ENCODE measurements around the gene PLXNA4. TPM values are rescaled to one million over a fixed set of nuclear protein-coding genes. Genes with fewer than 3 reads are reported as not detected.

PLXNA4 gene
- total RNA-seq, 1 experiment from 2014 or later = not detected

GRCh38 chr7:132319481-132319880 is 256.8 kb downstream of the PLXNA4 start (continued):
- TF ChIP-seq, protein P1, sequence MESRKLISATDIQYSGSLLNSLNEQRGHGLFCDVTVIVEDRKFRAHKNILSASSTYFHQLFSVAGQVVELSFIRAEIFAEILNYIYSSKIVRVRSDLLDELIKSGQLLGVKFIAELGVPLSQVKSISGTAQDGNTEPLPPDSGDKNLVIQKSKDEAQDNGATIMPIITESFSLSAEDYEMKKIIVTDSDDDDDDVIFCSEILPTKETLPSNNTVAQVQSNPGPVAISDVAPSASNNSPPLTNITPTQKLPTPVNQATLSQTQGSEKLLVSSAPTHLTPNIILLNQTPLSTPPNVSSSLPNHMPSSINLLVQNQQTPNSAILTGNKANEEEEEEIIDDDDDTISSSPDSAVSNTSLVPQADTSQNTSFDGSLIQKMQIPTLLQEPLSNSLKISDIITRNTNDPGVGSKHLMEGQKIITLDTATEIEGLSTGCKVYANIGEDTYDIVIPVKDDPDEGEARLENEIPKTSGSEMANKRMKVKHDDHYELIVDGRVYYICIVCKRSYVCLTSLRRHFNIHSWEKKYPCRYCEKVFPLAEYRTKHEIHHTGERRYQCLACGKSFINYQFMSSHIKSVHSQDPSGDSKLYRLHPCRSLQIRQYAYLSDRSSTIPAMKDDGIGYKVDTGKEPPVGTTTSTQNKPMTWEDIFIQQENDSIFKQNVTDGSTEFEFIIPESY (IDR thresholded peaks at IDR 0.05; ENCODE audit: extremely low read depth, insufficient replicate concordance, low read length) = no peak
- TF ChIP-seq SIN3A (IDR thresholded peaks at IDR 0.05; ENCODE audit: low read depth) (no peak), CEBPB (IDR thresholded peaks at IDR 0.05; ENCODE audit: low read depth) (no peak)

DNA sequence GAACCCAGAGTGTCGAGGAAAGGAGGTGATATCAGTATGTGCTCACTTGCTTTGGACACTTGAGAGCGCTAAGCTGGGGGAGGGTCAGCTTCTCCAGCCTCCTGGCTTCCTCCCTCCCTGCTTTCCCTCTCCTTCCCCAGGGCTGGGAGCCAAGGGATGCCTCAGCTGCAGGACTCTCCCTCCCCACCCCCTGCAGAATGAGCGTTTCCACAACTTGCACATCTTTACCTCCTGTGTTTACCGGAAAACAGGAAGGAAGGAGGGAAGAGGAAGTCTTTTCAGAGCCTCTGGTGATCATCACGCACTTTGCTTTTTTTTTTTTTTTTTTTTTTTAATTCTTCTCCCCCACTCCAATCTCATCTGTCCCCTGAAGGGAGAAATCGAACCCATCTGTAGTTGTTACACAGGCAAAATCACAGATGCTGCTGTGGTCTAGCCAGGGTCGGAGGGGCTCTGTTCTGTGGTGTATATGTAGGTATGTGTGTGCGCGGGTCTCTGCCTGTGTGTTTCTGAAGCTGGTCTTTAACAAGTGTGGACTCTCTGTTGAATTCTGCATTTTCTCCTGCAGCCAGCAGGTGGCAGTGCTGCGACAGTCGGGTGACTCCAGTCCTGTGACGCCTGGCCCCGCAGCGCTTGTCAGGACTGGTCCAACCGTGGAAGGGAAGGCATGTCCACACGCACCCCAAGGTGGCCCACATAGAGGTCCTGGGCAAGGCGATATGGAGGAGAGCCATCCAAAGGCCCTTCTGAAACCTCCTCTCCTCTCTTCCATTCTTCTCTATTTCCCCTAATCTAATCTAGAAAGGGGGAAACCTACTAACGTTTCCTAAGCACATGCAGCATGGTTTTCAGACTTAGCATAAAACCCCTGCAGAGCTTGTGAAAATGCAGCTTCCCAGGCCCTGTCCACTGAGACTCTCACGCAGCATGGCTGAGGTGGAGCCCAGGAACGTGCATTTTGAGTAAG is 257.6 kb downstream of the PLXNA4 start:
- TF ChIP-seq ZNF274 (IDR thresholded peaks at IDR 0.05; ENCODE audit: low read depth, low read length) = no peak
- no peak for TF ChIP-seq SP1 (IDR thresholded peaks at IDR 0.05; ENCODE audit: low read depth)
- TF ChIP-seq ELF1 (IDR thresholded peaks at IDR 0.05; ENCODE audit: borderline replicate concordance, low read depth) = no peak
- TF ChIP-seq ZFX (IDR thresholded peaks at IDR 0.05) = no peak
- TF ChIP-seq, protein P2, sequence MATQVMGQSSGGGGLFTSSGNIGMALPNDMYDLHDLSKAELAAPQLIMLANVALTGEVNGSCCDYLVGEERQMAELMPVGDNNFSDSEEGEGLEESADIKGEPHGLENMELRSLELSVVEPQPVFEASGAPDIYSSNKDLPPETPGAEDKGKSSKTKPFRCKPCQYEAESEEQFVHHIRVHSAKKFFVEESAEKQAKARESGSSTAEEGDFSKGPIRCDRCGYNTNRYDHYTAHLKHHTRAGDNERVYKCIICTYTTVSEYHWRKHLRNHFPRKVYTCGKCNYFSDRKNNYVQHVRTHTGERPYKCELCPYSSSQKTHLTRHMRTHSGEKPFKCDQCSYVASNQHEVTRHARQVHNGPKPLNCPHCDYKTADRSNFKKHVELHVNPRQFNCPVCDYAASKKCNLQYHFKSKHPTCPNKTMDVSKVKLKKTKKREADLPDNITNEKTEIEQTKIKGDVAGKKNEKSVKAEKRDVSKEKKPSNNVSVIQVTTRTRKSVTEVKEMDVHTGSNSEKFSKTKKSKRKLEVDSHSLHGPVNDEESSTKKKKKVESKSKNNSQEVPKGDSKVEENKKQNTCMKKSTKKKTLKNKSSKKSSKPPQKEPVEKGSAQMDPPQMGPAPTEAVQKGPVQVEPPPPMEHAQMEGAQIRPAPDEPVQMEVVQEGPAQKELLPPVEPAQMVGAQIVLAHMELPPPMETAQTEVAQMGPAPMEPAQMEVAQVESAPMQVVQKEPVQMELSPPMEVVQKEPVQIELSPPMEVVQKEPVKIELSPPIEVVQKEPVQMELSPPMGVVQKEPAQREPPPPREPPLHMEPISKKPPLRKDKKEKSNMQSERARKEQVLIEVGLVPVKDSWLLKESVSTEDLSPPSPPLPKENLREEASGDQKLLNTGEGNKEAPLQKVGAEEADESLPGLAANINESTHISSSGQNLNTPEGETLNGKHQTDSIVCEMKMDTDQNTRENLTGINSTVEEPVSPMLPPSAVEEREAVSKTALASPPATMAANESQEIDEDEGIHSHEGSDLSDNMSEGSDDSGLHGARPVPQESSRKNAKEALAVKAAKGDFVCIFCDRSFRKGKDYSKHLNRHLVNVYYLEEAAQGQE (IDR thresholded peaks at IDR 0.05; ENCODE audit: low read depth) = no peak
- no peak for TF ChIP-seq TCF7L2 (IDR thresholded peaks at IDR 0.05; ENCODE audit: borderline replicate concordance, extremely low read depth, insufficient read depth, insufficient read length)
- peak; percentile 74 to 82 (median 75) for TF ChIP-seq CTCF (IDR thresholded peaks at IDR 0.05 in 2 of 3, conservative IDR thresholded peaks at IDR 0.05 in 1 of 3; ENCODE audit: borderline replicate concordance in 1 of 3, insufficient read depth in 1 of 3, low read depth in 2 of 3, low read length in 2 of 3)
- no peak for TF ChIP-seq EZH2 (IDR thresholded peaks at IDR 0.05)
- TF ChIP-seq RAD21 (IDR thresholded peaks at IDR 0.05; ENCODE audit: low read depth) = peak; percentile 82
- no peak for TF ChIP-seq EZH2phosphoT487 (IDR thresholded peaks at IDR 0.05; ENCODE audit: borderline replicate concordance)
- no peak for TF ChIP-seq FOSL1 (IDR thresholded peaks at IDR 0.05; ENCODE audit: low read depth)
- H2AFZ ChIP-seq (ENCODE audit: low read depth, low read length, poor library complexity, severe bottlenecking) = no peak overlapping the region
- BruUV-seq (replicated peaks) = no TSS peak
- H3K9ac ChIP-seq (ENCODE audit: low read length) = no peak overlapping the region
- DNase-seq (ENCODE audit: low read depth, low spot score) (peak; percentile 68), ATAC-seq (peak; percentile 99)
- ChIA-PET CTCF (interaction anchor here (1.0 to 1.4 kb wide), 2 partner anchors 17 to 261 kb away, joined by 3 to 21 read pairs; no protein-coding TSS in a partner anchor), RAD21 (ENCODE audit: low non-redundant PET in 1 of 2, low total read pairs in 2 of 2, uncharacterized antibody in 2 of 2, unreplicated experiment in 2 of 2) (interaction anchor here (0.7 to 1.8 kb wide), 5 partner anchors 255 to 597 kb away, joined by 4 to 9 read pairs (median 6); no protein-coding TSS in a partner anchor), POLR2A (no interaction called here)
- intact Hi-C loops (cut with micrococcal nuclease) = loop anchor here (1.0 to 5.0 kb wide), 3 partner anchors 262 to 1114 kb away; no protein-coding TSS in a partner anchor
- no peaks in the 10 kb centered on the region for H4K20me1 ChIP-seq (ENCODE audit: insufficient read depth)
- H3K79me2 ChIP-seq (ENCODE audit: insufficient read depth, low read length) = no peaks in the 10 kb centered on the region
- H3K9me2 ChIP-seq (ENCODE audit: insufficient read depth) = no peaks in the 10 kb centered on the region
- H3K4me3 ChIP-seq (replicated peaks in 1 of 2; ENCODE audit: low read depth in 1 of 2, low read length in 2 of 2) = no peak overlapping the region
- no peak overlapping the region for H3K27ac ChIP-seq (ENCODE audit: low read depth, low read length)
- peaks cover 52% of the 10 kb centered on the region for H3K27me3 ChIP-seq (ENCODE audit: insufficient read depth, low read length)
- 0 out of 2 replicates have a peak overlapping the region, but pooled peaks have one; percentile 17 for H3K4me2 ChIP-seq (ENCODE audit: low read length)
- no peaks in the 10 kb centered on the region for H3K36me3 ChIP-seq (ENCODE audit: control insufficient read depth in 1 of 2, insufficient read depth in 2 of 2, low read length in 2 of 2)
- H3K9me3 ChIP-seq (ENCODE audit: control insufficient read depth in 1 of 2, insufficient read depth in 1 of 2, low read depth in 1 of 2, low read length in 2 of 2) = no peaks in the 10 kb centered on the region
- H3K4me1 ChIP-seq (ENCODE audit: control insufficient read depth in 1 of 2, insufficient read depth in 2 of 2, low read length in 2 of 2) = 0 out of 4 replicates have a peak, but pooled peaks cover 0 to 3% of the 10 kb centered on the region in 2 experiments
